GM21367 (cell line): Measurements from ENCODE around the gene MMUT.
"Not testable (repeated sequence)": the region's sequence is repeated elsewhere in the genome, so short reads cannot be mapped to it uniquely, and the experiment has no call there.

ENCODE experiments used
- ATAC-seq: cut with Tn5 transposase; IDR thresholded peaks from one replicate; pipeline ENCODE4 v1.9.1; 2021; ENCODE audit not compliant: unreplicated experiment

The MMUT gene

DNA sequence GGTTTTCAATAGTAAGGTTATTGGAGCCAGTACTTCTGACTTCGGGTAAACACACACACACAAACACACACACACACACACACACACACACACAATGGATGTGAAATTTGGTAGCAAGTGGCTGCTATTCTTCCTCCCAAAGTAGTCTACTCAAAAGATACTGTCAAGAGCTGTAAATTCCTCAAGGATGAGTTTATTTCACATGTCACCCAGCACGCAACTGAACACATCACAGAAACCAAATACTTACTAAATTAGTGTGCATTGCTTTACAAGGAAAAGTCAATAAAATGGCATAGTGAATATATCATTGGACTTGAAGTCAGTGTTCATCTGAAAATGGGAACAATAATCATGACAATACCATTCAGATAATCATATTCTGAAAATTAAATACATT is 32.9 kb downstream of the MMUT start:
- ATAC-seq: no peak

DNA sequence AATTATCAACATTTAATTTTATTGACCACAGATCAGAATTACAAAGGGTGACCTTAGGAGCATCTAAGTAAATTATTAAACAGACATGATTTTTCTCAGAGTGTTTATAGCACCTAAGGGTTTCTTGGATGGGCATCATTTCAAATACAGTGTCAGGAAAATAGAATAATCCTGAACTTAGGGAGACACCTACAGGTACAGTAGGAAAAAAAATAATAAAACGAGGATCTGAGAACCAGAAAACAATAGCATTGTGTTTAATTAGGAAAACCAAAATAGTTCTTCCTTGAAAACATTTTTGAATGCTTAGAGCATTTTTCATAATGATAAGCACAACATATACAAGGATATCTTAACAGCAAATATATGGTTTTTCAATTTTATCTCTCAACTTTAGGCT is 39.2 kb downstream of the MMUT start:
- no peak for ATAC-seq

DNA sequence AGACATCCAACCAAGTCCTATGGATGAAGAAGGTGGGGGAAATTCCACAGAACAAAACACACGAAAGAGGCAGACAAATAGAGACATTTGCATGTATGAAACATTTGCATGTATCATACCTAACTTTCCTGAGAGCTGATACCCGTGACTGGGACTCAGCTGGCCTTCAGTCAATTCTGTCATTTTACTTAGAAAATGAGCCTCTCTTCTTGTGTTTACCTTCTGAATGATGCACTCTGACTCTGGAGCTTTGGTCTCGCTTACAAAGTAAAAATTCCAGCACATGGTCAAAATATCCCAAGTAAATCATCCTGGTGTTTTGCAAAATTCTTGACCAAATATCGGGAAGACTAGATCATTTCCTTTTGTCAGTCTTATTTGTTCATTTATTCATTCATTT is 46.9 kb downstream of the MMUT start:
- ATAC-seq: no peak

DNA sequence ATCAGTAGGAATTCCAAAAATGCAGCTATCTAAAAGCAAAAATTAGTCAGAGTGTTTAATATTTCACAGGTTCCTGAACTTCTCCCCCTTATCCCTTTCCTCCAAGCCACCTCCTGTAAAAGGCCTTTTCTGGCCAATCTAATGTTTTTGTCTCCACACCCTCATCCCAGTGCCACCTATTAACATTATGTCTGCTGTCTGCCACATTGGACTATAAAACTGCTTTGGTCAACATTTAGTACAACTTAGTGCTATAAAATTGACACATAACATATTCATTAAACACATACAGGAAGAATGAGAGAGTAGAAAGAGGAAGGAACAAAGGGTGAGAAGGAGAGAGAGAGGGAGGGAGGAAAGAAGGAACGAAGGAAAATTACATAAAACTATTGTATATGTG is 47.7 kb downstream of the MMUT start:
- ATAC-seq: no peak

DNA sequence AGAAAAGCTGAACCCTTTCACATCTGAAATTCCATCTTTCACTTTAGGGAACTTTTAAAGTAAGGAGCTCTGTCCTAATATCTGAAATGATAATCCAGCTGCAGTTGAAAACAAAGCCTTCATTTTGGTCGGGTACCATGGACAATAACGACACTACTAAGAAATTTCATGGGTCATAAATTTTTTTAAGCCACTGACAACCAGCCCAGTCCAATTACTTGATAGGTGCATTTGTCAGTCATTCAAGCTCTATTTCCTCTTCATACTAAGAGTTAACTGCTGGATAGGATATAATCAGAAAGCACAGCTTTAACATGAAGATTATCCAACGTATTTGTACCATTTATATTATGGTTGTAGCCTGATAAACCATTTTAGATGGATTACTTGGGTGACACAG is 52.5 kb downstream of the MMUT start:
- ATAC-seq: no peak

DNA sequence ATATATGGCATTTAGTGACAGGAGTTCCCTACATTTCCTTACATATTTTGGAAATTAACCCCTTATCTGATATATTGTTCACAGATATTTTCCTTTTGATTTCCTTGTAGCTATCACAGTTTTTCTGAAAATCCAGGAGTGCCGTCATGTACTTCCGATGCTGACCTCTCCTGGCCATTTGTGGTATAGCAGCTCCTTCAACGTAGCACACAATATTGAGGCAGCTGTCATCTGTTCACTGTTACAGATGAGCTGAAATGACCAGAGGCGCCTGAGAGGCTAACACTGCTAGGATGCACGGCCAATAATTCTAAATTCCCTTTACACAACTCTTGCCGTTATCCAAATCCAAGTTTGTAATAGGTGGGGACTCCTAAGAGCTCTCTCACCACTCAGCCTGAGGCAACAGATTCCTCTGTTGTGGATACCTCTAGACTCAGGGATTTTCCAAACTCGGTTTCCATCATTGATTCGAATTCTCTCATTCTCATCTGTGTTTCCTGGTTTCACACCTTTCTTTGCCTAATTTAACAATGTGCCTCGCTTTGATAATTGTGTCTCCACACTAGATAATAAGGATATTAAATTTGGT is 53.0 kb downstream of the MMUT start:
- peak; percentile 92 for ATAC-seq

DNA sequence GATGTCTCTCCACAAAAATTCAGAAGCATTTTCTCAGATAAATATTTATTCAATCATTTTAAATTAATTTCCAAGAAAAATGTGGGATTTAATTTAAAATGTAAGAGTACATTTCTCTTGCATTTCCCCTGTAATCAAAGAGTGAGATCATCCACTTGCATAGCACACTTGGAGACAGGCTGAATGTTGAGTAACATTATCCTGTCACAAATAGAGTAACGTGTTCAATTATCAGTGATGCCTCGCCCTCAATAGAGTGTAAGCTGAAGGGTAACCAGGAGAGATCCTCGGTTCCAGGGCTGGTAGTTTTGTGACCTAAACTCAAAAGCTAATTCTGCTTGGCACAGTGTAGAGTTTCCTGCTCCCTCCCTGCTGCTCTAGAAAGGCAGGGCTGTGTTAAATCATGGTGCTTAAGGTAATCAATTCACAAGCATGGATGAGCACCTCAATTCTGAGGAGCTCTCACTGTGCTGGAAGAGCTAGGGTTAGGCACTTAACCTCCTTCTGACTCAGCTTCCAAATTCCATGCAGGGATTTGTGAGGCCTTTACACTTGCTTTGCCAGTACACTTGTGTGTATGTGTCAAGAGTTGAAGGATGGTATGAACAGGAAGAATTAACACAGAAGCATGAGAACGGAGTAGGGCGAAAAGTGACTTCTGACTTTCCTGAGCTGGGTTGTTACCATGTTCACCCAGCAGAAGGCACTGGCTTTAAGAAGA is 56.6 kb downstream of the MMUT start:
- no peak for ATAC-seq

DNA sequence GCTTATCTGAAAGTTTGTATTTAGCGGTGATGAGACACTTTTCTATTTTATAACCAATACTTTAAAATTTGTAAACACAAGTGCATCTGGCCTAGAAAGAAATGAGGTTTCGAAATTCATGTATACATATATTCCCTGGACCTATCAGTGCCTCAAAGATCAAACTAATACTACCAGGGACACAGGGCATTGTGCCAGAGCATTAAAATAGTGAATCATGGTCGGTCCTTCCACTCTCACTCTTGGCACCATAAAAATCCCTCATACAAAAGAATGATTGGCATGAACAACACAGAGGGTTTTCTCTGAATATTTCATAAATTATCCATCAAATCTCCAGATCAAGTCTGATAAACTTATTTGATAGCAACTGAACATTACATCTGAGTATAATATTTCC is 62.0 kb downstream of the MMUT start:
- no peak for ATAC-seq

DNA sequence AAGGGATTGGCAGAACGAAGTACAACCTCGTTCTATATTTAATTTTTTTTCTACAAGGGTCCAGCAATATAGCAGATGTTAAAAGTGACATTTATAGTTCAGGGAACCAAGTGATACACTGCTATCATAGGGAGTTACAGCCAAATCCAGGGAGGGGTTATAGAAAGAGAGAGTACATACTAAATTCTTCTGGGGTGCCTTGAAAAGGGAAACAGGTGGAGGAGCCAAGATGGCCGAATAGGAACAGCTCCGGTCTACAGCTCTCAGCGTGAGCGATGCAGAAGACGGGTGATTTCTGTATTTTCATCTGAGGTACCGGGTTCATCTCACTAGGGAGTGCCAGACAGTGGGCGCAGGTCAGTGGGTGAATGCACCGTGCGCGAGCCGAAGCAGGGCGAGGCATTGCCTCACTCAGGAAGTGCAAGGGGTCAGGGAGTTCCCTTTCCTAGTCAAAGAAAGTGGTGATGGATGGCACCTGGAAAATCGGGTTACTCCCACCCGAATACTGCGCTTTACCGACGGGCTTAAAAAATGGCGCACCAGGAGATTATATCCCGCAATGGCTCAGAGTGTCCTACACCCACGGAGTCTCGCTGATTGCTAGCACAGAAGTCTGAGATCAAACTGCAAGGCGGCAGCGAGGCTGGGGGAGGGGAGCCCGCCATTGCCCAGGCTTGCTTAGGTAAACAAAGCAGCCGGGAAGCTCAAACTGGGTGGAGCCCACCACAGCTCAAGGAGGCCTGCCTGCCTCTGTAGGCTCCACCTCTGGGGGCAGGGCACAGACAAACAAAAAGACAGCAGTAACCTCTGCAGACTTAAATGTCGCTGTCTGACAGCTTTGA is 76.2 kb downstream of the MMUT start:
- ATAC-seq: not testable (repeated sequence)

DNA sequence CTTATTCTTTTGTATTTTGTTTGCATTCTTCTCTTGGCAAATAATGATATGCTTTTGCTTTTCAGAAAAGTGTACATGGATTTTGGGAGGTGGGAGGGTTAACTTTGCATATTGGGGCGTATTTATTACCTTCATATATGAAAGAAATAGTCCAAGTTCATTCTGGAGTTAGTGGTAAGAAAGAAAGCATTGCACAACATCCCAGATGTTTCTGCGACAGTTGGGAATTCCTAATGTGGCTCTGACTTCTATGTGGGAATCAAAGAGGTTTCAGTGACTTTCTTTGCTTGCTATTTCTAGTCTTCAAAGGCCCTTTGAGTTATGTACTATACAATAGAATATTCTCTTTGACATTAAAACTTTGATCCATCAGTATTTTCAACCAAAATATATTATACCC is 78.1 kb downstream of the MMUT start:
- no peak for ATAC-seq
